ENCODE data around the gene YPEL1.

DNA sequence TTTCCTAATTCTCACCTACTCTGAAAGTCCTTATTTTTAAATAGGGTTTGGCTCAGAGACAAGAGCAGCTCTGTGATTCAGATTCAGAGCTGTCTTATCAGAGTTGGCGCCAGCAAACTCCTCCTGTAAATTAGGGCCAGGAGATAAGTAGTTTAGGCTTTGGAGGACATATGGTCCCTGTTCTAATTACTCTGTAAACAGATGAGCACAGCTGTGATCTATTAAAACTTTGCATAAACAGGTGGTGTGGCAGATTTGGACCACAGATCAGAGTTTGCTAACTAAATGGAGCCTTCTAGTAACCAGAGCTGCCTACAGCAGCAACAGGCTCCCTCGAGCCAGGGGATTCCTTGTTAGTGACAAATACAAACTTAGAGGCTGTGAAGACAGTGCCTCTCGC is 27.9 kb downstream of the YPEL1 start:
- TF ChIP-seq, protein P1, sequence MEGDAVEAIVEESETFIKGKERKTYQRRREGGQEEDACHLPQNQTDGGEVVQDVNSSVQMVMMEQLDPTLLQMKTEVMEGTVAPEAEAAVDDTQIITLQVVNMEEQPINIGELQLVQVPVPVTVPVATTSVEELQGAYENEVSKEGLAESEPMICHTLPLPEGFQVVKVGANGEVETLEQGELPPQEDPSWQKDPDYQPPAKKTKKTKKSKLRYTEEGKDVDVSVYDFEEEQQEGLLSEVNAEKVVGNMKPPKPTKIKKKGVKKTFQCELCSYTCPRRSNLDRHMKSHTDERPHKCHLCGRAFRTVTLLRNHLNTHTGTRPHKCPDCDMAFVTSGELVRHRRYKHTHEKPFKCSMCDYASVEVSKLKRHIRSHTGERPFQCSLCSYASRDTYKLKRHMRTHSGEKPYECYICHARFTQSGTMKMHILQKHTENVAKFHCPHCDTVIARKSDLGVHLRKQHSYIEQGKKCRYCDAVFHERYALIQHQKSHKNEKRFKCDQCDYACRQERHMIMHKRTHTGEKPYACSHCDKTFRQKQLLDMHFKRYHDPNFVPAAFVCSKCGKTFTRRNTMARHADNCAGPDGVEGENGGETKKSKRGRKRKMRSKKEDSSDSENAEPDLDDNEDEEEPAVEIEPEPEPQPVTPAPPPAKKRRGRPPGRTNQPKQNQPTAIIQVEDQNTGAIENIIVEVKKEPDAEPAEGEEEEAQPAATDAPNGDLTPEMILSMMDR (conservative IDR thresholded peaks at IDR 0.05; ENCODE audit: low read length), result no peak
- no peak for TF ChIP-seq EZH2phosphoT487 (IDR thresholded peaks at IDR 0.05; ENCODE audit: borderline replicate concordance)

Measured in Loucy (cell line).